Stimulated activated CD8-positive, alpha-beta memory T cell treated with anti-CD3 and anti-CD28 coated beads, Interleukin-7, amount 100 ng/mL, for 4 hours (primary cell): ENCODE measurements around the gene STAMBP.
"Not testable (repeated sequence)": the region's sequence is repeated elsewhere in the genome, so short reads cannot be mapped to it uniquely, and the experiment has no call there.

Experiments used
- DNase-seq, 2 donors: peaks; one replicate each; pipeline ENCODE4 v3.0.0-alpha.2; 2020; ENCODE audit warnings: low read depth in 2 of 2

STAMBP gene

DNA sequence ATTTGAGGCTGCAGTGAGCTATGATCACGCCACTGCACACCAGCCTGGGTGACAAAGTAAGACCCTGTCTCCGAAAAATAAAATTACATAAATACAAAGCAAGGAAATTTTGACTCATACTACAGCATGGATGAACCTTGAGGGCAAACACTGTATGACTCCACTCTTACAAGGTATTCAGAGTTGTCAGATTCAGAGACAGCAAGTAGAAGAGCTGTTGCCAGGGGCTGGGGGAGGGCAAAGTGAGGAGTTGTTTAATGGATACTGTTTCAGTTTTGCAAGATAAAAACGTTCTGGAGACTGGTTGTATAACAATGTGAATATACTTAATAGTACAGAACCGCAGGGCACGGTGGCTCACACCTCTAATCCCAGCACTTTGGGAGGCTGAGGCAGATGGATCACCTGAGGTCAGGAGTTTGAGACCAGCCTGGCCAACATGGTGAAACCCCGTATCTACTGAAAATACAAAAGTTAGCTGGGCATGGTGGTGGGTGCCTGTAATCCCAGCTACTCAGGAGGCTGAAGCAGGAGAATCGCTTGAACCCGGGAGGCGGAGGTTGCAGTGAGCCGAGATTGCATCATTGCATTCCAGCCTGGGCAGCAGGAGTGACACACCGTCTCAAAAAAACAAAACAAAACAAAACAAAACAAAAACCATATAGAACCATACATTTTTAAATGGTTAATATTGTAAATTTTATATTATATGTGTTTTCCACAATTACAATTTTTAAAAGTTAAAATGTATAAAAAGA is 59.0 kb downstream of the STAMBP start:
- DNase-seq, result not testable (repeated sequence)

DNA sequence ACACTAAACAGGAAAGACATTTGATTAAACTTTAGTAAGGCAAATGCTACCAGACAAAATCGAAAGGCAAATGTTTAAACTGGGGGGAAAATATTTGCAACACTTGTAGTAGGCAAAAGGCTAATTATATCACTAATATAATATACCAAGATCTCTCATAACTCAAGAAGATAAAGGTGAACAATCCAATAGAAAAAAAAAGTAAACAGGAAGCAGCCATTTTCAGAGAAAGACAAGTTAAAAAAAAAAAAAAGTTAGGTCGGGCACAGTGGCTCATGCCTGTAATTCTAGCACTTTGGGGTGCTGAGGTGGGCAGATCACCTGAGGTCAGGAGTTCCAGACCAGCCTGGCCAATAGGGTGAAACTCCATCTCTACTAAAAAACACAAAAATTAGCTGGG is 59.6 kb downstream of the STAMBP start:
- no peak for DNase-seq

DNA sequence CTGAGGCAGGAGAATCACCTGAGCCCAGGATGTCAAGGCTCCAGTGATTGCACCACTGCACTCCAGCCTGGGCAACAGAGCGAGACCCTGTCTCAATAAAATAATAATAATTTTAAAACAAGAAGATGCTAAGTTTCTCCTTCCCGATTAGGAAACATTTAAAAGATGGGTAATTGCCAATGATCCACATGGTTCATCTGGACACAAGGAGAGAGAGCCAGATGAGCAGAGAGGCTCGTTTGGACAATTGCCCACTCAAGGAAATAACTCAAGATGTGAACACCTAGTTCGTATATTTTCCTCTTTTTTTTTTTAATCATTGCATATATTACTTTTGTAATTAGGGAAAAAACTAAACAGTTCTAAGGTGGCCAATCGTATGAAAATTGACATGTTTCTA is 60.4 kb downstream of the STAMBP start:
- DNase-seq, result no peak

DNA sequence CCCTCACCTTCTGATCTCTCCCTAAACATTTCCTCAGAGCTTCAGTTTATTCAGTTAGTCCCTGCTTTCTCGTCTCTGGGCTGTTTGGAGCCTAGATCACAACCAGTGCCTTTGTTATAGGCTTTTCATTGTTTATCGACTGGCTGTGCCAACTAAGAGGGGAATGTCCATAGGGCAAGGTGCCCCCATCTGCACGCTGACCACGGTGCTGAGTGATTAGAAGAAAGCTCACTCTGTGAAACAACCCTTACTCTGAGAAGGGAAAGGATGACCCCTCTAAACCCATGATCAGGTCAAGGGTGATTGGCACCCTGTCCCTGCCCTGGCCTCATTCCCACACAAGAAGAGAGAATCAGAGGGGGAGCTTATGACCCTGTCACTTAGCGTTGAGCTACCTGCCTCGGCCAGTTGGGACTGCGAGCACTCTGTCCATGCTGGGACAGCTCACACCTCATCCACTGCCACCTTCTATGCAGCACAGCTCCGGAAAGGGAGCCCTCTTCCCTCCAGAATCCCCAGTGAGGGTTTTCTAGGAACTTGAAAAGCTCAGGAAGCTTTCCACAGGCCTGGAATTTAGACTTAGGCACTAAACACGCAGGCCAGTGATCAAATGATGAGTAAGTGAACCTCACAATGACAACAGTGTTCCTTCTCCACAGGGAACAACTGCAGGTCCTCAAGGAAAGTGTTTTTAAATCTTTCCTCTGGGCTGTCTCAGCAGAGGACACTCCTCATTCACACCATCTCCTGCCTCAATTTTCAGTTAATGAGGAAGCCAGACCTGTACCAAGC is 61.7 kb downstream of the STAMBP start:
- no peak for DNase-seq

DNA sequence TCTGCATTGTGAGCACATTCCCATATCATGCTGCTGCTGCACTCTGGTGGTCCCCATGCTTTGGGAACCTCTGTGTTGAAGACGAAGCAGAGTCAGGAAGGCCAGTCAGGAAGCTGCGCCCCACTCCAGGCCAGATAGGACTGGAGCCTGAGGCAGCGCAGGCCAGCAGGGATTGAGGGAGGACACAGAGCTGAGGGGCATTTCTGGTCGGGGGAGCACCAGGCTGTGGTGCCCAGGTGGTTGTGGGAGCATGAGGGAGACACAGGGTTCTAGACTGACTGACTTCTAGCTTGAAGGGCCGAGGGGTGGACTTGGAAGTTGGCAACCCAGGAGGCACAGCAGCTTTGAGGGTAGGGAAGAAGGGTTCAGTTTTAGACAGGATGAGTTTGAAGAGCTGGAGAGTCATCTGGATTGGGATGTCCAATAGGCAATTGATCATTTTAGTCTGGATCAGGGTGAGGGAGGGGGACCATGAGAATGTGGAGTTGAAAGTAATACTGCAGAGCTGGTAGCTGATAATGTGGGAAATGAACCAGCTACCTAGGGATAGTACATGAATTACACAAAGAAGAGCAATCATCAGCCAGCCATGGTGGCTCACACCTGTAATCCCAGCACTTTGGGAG is 62.6 kb downstream of the STAMBP start:
- DNase-seq, result no peak

DNA sequence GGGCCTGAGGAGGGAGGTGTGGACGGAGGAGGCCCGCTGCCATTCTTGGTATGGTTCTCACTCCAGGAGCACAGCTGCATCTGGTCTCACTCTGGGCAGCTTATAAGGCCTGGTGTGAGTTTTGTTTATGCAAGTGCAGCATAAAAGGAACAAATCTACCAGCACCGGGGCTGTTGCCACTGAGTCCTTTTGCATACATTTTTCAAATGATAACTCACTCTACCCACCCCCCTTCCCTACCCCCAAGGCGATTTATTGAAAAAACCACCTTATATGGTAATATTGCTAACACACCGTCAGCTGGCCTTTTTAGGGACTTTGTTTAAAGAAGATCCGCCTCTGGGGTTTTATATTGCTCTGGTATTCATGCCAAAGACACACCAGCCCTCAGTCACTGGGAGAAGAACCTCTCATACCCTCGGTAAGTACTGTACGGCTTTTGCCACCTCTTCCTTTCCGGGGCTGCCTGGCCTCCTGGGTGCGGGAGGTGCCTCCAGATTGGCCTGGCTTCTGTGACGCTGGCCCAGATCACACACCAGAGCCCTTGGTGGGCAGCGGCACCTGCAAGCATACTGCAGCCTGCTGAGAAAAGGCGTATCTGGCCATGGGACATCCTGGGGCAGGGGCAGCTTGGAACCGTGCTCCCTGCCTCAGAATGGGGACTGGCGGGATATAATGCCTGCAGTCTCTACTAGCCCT is 64.0 kb downstream of the STAMBP start, which contains the start of gene ACTG2:
Gene ACTG2, plus strand, starts transcription at position 378 of the 699 bp plus-strand sequence. CDS start 8,304 bp downstream, outside the sequence.
- DNase-seq, result no peak

DNA sequence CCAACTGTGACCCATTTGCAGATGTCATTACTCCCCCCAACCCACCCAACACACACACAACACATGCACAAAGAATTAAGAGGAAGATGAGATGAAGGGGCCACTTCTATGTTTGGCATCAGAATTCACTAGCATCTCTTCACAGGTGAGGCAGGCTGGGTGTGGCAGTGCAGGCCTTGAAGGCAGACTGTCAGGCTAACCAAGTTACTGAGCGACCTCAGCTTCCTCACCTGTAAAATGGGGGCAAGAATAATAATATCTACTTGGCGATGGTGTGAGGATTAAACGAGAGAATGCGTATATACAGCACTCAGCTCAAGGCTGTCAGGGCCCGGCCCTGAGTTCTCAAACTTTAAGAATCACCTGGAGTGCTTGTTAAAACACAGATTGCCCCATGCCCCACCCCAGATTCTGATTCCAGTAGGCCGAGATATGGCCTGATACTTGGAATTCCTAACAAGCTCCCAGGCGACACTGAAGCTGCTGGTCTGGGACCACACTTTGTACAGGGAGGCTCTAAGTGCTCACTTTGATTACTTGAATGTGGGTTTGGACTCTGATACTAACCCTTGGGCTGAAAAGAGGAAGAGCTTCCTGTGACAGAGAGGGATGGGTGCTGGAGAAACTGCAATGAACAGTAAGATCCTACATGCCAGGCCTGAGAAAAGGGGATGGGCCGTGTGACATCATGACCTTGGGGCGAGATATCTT is 65.2 kb downstream of the STAMBP start:
- DNase-seq, result no peak

DNA sequence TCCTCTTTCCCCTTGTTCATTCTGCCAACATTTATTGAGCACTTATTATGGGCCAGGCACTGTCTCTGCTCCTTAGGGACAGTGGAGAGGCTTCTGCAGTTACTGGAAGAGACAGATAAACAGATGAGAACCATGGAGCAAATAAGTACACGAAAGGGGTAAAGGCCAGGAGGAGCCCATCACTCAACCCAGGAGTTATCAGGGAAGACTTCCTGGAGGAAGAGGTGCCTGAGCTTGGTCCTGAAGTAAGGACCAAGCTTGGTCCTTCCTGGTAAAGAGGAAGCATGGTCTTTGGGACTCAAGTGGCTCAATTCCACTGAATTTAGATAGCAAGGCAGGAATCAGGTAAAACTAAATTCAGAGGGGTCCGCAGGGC is 65.7 kb downstream of the STAMBP start:
- no peak for DNase-seq

DNA sequence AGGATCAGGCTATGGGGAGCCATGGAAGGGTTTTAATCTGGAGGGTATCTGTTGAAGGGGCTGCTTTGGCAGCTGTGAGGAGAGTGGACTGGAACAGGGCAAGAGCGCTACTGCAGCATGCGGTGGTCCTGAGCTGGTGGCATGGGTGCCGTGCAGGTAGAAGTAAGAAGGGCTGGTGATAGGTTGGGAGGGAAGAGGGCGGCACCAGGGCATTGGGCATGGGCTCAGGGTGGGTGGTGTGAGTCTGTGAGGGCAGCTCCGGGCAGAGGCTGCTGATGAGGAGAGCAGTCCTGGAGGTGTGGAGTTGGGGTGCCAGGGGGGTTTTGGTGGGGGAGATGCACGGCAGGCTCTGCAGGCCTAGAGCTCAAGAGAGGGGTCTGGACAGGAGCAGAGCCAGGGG is 66.1 kb downstream of the STAMBP start:
- no peak for DNase-seq

DNA sequence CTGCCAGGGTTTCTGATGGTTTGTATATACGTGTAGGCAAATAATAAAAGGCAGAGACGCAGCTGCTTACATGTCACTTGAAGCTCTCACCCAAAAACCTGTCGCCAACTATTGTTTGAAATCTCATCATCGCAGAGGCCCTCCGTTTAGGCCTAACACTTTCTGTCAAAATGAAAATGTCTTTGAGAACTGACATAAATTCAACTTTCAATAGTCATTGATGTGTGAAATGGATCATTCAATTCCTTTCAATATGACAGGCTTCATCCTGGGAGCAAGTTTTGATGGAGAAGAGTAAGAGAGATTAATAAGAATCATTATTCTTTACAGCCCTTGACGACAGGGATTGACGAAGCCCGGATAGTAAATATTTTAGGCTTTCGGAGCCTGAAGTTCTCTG is 66.7 kb downstream of the STAMBP start:
- no peak for DNase-seq

DNA sequence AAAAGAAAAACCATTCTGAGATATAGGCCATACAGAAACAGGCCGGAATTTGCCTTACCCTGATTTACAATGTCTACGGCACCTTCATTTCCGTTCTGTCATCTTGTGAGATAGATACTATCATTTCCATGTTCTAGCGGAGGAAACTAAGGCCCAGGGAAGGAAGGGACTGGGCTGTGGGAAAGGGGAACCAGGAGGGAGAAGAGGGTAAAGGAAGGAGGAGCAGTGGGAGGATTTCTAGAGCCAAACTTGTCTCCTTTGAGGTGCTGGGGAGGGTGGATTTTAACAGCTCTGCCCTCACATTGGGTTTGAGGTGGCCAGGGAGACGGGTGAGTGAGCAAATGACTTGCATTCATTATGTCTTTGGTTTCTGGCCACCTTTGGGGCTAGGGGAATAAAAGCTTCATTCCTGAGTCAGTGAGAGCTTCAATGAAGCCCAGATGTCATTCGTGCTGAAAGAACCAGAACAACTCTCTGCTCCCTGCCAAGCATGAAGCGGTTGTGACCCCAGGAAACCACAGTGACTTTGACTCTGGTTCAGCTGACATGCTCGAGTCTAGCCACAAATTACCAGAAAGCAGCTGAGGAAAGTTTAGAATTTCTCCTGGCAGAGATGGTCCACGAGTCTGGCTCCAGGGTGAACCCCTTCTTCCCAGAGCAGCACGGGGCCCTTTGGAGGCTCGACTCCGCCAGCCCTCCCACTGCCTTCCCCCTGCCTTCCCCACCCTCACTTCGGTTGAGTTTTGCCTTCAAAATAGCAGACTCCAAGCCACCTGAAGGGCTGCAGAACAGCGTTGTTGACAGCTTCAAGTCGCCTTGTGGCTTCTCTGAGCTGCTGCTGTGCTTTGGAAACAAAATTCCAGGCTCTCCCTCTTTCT is 67.8 kb downstream of the STAMBP start:
- DNase-seq, result peak in 1 of 2 donors; percentile 19

DNA sequence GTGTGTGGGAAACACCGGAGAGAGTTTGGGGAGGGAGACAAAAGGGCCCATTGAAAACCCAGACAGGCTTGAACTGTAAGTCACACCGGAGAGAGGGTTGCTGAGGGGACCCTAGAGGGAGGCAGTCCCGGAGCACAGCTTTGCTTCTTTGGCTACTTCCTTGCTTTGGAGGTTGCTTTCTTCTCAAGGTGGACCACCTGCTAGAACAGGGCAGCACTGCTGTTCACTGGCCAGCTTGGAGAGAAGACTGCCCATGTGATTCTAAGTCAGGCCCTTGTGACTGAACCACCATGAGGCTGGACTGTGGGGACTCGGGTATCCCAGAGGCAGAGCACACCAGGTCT is 68.5 kb downstream of the STAMBP start:
- DNase-seq, result no peak

DNA sequence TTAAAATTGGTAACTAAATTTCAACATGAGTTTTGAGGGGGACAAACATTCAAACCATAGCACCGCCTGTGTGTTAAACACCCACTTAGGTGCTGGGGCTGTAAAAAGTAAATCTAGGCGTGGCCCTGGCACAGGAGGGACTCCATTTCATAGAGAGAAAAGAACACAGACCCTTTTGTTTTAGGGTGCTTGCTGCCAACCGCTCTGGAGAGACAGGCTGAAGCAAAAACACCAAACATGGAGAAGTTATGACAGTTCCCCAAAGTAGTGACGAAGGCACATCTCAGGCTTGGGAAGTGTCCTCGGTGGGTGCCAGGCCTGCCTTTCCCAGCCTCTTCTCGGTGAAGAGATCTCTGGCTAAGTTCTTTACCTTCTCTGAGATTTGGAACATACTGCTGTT is 69.2 kb downstream of the STAMBP start:
- no peak for DNase-seq

DNA sequence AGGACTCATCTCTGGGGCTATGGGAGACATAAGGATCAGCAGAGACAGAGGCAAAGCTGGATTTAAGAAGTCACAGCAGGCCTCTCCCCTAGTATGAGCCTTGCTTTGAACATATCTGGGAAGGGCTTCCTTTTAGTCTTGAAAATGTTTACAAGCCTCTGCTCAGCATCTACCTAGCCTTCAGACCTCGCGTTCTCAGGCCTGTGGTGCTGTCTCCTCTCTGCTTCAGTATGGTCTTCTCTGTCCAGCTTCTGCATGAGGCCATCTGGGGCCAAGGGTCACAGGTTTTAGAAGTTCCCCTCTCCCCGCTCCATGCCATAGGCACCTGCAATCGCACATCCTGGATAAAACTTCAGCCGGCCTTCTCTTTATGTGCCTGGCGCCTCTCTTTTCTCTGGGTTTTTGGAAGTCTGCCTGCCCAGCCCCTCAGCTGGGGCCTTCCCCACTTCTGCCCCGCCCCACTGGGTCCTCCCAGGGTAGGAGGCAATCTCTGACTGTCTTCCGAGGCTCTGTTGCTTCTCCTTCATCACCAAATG is 71.1 kb downstream of the STAMBP start:
- no peak for DNase-seq

DNA sequence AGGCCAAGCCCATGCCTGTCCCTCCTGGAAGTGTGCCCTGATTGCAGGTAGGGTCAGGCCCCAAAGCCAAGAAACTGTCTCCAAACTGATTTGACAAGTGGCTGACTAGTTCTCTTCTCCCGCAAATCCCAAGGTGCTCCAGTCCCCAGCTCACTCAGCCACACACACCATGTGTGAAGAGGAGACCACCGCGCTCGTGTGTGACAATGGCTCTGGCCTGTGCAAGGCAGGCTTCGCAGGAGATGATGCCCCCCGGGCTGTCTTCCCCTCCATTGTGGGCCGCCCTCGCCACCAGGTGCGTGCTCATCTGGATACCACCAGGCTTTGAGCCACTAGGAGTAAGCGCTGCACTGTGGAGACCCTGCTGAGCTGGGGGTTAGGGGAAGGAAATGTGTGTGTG is 72.4 kb downstream of the STAMBP start:
- DNase-seq, result no peak

DNA sequence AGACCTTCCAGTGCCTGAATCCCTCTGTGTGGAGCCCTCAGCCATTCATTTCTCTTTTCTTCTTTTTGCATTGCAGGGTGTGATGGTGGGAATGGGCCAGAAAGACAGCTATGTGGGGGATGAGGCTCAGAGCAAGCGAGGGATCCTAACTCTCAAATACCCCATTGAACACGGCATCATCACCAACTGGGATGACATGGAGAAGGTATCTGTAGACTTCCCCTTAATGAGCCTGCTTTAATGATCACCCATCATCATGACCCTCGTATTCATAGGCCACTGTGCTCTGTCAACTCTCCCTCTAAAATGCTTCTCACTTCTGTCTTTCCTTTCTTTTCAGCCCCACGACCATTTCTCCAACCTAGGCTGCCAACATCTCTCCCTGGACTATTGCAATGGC is 73.5 kb downstream of the STAMBP start:
- no peak for DNase-seq

DNA sequence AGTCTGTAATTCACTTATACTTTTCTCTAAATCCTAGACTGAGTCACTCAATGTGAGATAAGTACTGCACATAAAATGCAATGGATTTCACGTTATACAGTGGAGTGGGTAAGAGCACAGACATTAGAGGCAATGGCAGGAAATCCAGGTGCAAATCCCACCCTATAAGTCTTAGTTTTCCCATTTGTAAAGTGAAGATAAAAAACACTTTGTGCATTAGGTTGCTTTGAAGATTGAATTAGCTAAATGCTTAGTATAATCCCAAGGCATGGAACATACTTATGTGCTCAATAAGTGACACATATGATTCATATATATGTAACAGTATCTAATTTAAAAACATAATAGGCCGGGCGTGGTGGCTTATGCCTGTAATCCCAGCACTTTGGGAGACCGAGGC is 74.6 kb downstream of the STAMBP start:
- no peak for DNase-seq

DNA sequence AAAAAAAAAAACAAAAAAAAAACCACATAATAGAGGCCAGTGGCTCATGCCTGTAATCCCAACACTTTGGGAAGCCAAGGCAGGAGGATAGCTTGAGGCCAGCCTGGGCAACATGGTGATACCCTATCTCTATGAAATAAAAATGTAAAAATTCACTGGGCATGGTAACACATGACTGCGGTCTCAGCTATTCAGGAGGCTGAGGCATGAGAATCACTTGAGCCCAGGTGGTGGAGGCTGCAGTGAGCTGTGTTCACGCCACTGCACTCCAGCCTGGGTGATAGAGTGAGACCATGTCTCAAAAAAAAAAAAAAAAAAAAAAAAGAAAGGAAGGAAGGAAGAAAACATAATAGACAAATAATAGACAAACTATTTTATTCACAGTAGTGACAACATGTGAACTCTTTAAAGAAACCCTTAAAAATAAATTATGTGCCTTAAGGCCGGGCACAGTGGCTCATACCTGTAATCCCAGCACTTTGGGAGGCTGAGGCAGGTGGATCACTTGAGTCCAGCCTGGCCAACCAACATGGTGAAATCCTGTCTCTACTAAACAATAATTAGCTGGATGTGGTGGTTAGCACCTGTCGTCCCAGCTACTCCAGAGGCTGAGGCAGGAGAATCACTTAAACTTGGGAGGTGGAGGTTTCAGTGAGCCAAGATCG is 75.3 kb downstream of the STAMBP start:
- DNase-seq, result not testable (repeated sequence)

DNA sequence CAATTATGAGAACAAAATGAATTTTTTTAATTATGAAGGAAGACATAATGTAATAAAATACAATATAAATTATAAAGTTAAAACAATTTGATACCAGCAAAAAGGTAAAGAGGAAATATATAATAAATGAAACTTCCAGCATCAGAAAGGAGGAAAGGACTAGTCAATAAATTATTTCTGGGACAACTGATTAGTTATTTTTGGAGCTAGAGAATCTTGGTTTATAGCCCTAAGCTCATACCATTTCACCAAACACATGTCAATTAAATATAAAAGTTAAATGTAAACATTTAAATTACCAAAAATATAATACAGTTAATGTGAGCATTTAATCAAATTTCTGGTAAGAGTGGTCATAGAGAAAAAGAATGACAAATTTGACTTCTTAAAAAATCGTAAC is 76.2 kb downstream of the STAMBP start:
- no peak for DNase-seq
